ENCODE data around the gene SLC7A9.

The SLC7A9 gene

GRCh38 chr19:32869369-32869965 is at the start of gene SLC7A9:
SLC7A9 (minus strand) TSS chr19:32869767; CDS start chr19:32868534, 1,233 bp downstream.
- H3K4me3 ChIP-seq (ENCODE audit: low read depth, low read length) = no peak within 1 kb of the TSS
- no peak for DNase-seq (ENCODE audit: low read depth)
- TF ChIP-seq, protein P1, sequence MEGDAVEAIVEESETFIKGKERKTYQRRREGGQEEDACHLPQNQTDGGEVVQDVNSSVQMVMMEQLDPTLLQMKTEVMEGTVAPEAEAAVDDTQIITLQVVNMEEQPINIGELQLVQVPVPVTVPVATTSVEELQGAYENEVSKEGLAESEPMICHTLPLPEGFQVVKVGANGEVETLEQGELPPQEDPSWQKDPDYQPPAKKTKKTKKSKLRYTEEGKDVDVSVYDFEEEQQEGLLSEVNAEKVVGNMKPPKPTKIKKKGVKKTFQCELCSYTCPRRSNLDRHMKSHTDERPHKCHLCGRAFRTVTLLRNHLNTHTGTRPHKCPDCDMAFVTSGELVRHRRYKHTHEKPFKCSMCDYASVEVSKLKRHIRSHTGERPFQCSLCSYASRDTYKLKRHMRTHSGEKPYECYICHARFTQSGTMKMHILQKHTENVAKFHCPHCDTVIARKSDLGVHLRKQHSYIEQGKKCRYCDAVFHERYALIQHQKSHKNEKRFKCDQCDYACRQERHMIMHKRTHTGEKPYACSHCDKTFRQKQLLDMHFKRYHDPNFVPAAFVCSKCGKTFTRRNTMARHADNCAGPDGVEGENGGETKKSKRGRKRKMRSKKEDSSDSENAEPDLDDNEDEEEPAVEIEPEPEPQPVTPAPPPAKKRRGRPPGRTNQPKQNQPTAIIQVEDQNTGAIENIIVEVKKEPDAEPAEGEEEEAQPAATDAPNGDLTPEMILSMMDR (IDR thresholded peaks at IDR 0.05; ENCODE audit: control insufficient read depth, extremely low read depth, insufficient read depth) = no peak

DNA sequence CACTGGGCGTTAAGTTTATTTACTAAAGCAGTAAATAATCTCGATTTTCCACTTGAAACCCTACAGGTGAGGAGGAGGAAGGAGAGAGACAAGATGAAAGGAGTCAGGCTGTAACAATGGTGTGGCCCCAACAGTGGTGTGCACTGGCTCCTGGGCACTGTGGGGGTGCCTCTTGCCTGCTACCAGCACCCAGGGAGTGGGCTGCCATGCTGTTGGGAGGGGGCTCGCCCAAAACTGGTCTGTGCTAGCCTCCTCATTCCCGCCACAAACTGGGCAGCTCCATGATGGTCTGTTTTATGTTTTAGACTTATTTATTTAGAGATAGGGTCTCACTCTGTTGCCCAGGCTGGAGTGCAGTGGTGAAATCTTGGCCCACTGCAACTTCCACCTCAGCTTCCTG is 49.8 kb upstream of the SLC7A9 start:
- DNase-seq (ENCODE audit: low read depth) = no peak
- TF ChIP-seq, protein P1 (IDR thresholded peaks at IDR 0.05; ENCODE audit: control insufficient read depth, extremely low read depth, insufficient read depth) = no peak
- no peak overlapping the region for H3K4me3 ChIP-seq (ENCODE audit: low read depth, low read length)

DNA sequence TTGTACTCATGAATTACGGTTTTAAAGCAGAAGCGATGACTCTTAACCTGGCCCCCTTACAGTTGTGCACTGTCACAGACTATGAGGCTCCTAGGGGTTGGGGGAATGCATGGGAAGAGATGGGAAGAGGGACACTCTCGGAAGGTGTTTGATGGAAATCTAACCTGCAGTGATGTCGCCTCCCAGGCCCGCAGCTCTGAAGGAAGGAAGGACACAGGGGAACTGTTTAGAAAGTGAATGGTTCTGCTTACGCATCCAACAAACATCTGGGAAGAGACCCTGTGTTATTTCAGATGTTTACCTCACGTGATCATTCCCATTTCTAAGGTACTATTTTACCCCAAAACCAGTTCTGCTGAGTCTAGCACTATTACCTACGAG is 48.0 kb upstream of the SLC7A9 start:
- TF ChIP-seq, protein P1 (IDR thresholded peaks at IDR 0.05; ENCODE audit: control insufficient read depth, extremely low read depth, insufficient read depth) = no peak
- DNase-seq (ENCODE audit: low read depth) = no peak
- H3K4me3 ChIP-seq (ENCODE audit: low read depth, low read length) = no peak overlapping the region

- no peak for DNase-seq (ENCODE audit: low read depth)
- TF ChIP-seq, protein P1 (IDR thresholded peaks at IDR 0.05; ENCODE audit: control insufficient read depth, extremely low read depth, insufficient read depth) = no peak
- H3K4me3 ChIP-seq (ENCODE audit: low read depth, low read length) = no peak overlapping the region
Observed at GRCh38 chr19:32916969-32917615, 47.5 kb upstream of the SLC7A9 start.

DNA sequence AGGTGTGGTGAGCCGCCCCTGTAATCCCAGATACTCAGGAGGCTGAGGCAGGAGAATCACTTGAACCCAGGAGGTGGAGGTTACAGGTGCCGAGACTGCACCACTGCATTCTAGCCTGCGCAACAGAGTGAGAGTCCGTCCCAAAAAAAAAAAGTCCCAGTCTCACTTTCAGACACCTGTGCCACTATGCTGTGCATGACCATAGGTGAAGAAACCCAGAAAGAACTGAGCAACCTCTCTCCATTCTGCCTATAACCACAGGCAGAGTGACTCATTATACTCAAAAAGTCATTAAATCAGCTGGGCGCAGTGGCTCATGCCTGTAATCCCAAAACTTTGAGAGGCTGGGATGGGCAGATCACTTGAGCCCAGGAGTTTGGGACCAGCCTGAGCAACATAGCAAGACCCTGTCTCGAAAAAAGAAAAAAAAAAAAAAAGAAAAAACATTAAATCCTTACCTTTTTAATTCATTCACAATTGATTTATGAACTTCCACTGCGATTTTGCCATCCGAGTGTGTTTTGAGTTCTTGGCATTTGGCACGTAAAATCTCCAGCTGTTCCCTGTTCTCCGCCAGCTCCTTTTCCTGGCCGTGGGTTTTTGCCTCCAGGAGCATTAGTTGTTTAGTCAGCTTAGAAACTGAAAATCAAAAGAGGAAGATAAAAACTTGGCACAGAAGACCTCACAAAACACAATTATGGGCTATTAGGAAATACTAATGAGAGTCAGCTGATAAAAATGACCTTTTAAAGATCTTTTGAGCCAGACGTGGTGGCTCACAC is 45.5 kb upstream of the SLC7A9 start:
- no peak overlapping the region for H3K4me3 ChIP-seq (ENCODE audit: low read depth, low read length)
- DNase-seq (ENCODE audit: low read depth) = no peak

DNA sequence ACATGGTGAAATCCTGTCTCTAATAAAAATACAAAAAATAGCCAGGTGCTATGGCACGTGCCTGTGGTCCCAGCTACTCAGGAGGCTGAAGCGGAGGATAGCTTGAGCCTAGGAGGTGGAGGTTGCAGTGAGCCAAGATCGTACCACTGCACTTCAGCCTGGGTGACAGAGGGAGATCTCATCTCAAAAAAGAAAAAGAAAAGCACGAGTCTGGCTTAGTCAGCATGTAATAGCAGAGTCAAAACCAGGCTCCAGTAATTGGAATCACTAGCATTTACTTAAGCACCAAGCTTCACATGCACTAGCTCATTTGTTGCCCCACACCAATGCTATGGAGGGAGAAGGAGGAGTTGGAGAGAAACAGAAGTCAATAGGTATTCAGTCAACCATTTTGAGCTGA is 41.9 kb upstream of the SLC7A9 start:
- no peak overlapping the region for H3K4me3 ChIP-seq (ENCODE audit: low read depth, low read length)
- DNase-seq (ENCODE audit: low read depth) = no peak
- TF ChIP-seq, protein P1 (IDR thresholded peaks at IDR 0.05; ENCODE audit: control insufficient read depth, extremely low read depth, insufficient read depth) = no peak

More for the DNA sequence above, 45.5 kb upstream of the SLC7A9 start:
- TF ChIP-seq, protein P1 (IDR thresholded peaks at IDR 0.05; ENCODE audit: control insufficient read depth, extremely low read depth, insufficient read depth) = no peak

All from LNCaP clone FGC (cell line).